GM19099 (cell line): ENCODE measurements around the gene MAP3K4.

Experiments used
- POLR2A ChIP-seq: IDR thresholded peaks from 3 replicates; pipeline ENCODE4 v1.6.1; 2011; ENCODE audit warnings: low read depth; ENCODE audit not compliant: insufficient read length; ENCODE audit errors: extremely low read depth

Gene MAP3K4

DNA sequence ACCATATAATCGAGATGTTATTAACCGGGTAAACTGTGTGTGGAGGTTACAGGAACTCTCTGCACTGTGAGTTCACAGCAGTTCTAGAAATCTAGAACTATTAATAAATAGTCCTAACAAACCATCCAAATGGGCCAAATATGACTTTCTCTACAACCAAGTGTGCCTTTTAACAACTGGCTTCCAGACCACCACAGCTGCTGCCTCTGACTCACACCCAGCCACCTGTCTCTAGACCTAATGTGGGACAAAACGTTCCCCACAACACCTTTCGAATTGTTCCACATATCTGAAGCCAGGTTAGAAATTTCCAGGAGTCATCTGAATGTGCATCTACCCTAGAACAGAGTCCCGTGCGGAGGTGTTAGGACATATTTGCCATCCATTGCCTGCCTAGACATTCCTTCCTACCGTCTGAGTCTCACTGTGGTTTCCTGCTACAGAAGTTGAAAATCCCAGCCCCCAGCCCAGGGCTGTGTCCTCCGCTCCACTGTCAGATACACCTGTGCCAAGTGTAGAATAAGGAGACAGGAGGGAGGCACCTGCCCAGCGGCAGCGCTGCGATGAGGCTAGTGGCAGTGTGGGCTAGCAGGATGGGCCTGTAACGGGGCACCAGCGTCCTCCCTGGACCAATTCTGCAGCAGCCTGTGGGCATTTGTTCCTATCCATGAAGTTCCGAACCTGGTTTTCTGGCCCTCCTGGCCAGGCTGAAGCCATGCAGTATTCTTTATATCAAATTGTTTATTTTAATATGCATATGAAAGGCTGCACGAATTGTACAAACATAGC is 28.5 kb upstream of the MAP3K4 start:
- TF ChIP-seq POLR2A, result no peak

DNA sequence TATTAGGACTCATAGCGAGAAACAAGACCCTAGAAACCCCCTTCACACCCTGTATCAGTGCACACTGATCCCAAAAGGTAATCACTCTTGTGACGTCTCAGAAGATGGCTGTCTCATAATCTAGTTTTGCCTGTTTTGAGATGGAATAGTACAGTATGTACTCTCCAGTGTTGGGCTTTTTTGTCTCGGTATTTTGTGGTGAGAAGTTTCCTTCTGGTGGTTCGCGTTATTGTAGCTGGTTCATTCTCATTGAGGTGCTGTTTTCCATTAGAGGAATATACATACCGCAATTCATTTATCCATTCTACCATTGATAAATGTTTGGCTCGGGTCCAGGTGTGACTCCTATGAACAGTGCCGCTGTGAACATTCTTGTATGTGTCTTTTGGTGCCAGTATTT is 27.9 kb upstream of the MAP3K4 start:
- no peak for TF ChIP-seq POLR2A

DNA sequence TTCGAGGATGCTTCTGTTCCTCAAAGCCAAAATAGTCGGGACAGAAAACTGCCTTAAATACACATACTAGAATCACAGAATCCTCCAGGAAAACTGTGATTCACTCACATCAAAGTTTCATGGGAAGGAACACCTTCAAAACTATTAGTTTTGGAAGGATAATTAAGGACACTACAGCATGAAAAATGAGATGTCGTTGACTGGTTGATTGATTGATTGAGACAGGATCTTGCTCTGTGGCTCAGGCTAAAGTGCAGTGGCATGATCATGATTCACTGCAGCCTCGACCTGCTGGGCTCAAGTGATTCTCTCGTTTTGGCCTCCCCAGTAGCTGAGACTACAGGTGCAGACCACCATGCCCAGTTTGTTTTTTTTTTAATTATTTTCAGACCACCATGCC is 25.7 kb upstream of the MAP3K4 start:
- TF ChIP-seq POLR2A, result no peak

DNA sequence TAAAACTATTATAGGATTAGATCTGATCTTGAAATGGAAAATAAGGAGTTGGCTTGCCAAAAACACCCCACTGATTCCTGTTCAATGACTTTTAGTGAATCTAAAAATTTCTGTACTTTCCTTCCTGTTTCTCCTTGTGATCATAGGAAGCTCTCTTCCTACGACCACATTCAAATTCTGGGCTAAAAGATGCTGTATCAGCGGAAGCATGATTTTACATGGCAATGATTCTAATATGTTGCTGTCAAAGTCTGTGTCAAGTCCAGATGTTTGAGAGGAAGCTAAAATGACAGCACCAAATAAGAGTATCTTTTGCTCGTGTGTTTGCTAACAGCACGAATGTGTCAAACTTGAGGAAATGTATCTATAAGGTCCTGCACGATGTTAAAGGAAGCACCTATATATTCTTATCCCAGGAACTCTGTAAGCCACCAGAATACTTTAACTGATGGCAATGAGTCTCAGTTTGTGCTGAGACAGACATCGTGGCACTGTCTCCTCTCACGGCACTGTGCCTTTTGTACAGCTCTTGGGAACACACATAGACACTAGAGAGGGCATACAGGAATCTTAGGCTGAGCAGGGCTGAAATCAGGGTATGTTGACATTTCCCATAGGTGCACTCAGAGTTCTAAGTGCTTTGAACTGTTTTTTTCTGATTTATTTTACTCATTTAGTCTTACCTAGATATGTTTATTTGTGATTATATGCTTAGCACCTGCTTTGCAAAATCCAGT is 24.9 kb upstream of the MAP3K4 start:
- TF ChIP-seq POLR2A, result no peak

DNA sequence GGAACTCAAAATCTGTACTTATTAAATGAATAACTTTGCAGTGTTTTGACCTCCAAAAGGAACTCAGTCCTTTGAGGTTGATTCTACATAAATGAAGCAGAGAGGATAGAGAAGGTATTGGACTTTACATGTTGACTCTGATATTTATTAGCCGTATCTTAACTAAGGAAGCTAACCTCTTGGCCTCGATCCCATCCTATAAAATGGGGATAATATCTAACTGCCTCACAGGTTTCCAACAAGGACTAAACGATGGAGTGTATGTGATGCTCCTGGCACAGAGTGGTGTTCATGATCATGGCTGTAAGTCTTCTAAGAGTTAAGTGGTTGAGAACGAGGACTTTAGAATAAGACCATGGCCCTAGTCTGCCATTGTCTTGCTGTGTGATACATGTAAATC is 24.2 kb upstream of the MAP3K4 start:
- no peak for TF ChIP-seq POLR2A

DNA sequence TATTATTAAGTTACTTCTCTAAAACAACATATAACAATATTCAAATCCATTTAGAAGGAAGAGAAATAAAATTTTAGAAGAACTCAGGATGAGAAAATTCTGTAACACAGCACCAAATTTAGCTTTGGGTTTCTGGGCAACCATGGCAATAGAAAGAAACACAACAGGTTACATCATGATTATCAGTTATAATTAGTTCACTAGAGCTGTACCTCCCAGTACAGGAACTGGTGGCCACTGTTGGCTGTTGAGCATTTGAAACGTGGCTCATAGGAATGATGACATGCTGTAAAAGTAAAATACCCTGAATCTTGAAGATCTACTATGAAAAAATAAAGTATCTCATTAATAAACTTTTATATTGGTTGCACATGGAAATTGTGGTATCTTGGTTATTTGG is 23.7 kb upstream of the MAP3K4 start:
- TF ChIP-seq POLR2A, result no peak

DNA sequence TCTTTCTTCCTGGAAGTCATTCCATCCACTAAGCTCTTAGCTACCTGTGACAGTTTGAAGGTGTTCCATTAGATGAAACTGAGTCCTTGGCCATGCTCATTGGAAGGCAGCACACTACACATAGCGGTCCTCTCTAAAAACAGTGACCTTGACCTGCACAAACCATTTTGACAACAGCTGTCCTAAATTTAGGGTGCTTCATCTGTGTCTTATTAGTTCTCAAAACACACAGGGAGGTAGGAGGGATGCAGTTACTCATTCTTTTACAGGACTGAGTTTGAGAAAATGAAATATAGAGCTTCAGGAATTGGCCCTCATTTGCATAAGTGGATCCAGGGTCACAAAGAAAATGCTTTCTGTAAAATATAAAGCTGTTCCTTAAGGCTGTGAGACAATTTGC is 20.4 kb upstream of the MAP3K4 start:
- TF ChIP-seq POLR2A, result no peak

DNA sequence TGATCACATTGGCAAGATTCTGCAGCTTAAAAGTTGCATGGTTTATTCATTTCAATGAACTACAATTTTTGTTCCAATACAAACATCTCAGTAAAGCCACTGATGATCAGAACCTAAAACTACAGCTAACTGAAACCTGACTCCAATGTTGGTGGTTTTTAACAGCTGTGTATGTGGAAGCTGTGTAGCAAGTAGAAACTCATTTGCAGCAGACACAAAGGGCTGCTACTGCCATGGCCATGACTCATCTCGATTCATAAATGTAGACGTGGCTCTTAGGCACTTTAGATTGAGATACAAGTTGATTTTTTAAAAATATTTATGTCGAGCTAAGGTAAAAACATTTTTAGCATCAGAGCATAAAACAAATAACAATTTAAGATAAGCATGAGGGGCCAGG is 19.5 kb upstream of the MAP3K4 start:
- TF ChIP-seq POLR2A, result no peak

DNA sequence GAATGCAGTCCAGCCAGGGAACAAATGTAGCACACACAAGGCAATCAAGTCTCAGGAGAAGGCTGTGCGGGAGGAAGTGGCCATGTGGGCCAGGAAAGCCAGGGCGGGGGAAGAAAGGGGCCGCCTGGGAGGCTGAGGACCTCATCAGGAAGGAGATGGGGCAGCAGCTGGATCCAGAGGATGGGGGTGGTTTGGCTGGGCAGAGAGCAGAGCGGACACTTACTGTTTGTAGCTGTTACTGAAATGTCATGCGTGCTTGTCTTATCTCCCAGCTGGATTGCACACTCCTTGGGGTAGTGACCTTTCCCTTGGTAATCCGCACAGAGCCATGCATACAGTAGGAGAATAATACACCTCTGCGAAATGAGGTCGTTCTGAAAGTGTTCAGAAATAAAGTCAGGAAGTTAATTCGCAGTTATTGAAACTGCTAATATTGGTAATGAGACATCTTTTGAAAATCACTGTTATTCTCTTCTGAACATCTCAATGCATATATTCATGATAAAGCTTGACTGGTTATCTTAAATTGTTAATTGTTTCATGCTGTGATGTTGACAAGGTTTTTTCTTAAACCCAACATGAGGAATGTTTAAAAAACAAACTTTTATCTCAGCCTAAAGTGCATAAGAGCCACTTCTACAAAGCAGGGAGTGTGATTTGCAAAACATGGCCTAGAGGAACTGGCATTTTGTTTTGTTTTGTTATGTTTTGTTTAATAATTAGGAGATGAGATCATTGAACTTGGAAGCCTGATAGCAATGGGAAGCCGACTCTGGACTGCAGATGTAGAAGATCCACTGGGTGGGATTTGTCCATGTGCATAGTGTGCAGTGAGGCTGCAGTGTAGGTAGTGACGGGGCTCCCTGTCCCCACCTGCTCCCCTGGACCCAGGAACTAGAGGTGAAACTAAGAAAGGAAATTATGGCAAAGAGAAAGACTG is 18.0 kb upstream of the MAP3K4 start:
- TF ChIP-seq POLR2A, result no peak

DNA sequence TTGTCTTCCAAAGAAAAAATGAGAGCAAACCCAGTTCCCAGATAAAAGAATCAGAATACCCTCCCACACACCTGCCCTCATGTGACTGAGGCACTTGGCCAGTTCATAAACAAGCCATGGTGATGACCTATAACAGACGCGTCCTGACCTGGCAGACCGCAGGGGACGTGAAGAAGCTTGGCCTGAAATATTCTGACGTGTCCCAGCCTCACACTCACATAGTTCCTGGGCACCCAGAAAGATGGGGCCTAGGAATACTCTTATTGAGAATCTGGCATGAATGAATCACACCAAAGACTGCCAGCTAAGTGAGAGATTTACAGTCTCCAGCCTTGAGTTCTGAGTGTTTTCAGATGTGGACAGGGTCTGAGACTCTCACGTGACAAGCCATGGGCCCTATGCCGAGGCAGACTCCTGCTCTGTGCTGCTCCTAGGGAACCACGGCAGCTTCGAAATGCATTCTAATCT is 17.2 kb upstream of the MAP3K4 start:
- no peak for TF ChIP-seq POLR2A

DNA sequence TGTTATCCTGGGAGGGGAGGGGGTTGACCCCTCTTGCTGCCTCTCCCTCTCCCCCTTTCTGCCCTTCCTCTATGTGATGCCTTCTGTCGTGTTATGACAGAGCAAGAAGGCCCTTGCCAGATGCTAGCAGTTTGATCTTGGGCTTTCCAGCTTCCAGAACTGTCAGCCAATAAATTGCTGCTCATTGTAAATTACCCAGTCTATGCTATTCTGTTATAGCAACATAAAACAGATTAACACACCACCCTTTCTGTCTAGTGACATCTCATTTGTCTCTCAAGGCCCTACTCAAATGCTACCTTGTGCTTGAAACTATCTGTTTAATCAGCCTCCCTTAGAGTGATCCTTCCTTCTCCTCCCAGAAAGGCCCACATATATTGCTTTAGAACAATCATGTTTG is 16.4 kb upstream of the MAP3K4 start:
- no peak for TF ChIP-seq POLR2A

DNA sequence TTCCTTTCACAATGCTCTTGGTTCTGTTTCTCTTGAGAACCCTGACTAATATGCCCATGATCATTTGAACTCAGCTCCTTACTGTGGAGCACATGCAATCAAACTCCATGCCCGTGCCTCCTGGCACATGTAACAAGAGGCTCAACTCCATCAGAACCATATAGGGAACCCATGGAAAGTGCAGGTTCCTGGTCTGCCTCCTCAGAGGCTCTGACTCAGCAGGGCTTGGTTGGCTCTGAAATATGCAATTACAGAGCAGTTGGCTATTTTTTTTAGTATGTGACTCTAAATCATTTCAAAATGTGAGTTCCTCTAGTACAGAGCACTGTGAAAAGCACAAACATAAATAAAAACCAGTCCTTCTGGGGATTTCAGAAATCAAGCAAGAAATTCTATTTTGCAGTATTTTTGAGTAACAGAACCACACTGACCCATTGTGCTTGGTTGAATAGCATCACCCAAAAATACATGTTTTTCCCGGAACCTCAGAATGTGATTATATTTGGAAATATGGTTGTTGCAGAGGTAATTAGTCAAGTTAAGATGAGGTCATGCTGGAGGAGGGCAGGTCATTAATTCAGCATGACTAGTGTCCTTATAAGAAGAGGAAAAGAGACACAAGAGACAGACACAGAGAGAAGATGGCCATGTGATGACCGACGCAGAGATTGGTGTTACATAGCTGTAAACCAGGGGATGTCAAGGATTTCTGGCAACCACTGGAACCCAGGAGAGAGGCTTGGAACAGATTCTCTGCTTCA is 13.2 kb upstream of the MAP3K4 start:
- TF ChIP-seq POLR2A, result no peak

DNA sequence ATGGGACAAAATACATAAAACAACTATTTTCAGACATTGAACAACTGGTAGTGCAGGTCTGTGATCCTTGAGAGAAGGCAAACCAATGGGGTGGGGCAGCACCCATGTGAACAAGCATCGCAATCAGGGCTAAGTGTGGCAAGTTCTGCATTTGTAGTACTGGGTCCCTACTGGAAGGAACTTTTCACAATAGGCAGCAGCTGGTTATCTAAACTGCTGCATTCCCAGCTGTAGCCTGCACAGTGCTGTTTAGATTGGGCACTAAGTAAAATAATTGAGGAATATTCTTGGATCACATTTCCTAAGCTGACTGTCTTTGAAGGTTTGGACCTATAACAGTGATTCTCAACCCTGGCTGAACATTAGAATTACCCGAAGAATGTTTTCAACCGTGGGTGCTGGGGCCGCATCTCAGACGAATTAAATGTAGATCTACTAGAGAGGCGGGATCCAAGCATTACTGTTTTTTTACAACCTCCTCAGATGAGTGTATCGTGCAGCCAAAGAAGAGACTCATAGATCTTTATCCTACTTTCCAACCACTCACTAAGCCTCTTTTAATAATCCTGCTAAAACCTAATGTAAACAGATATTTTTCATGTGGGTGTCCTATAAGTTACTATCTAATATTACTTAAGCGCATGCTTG is 12.4 kb upstream of the MAP3K4 start:
- TF ChIP-seq POLR2A, result no peak

DNA sequence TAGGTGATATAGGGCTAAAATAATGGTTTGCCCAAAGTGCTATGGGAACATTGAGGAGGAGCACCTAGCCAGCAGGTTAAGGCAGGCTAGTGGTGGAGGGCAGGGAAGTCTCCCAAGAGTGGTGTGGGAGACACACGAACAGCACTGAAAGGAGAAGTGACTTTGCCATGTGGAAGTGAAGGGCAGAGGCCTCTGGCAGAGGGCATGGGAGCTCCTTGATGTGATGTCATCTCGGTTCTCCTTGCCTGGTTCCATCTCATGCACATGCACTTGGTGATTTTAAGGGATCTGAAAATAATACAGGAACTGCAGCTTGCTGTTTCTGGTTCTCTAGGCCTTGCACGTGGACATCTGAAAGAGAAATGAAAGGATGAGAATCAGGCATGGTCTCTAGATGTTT is 4.7 kb upstream of the MAP3K4 start:
- TF ChIP-seq POLR2A, result no peak
